Right lobe of liver (tissue), 4 donors: ENCODE results near the gene SEPTIN10.

ENCODE experiments used
- CTCF ChIP-seq, 4 donors: fragments of 200-600 bp in 3 of 4; fragments of 450-650 bp in 1 of 4; IDR thresholded peaks; one replicate each; pipeline versions ENCODE4 v1.5.1 to v1.8.0; 2016 to 2022; ENCODE audit warnings: antibody characterized with exemption in 4 of 4, mild to moderate bottlenecking in 2 of 4
- POLR2A ChIP-seq: fragments of 450-650 bp; IDR thresholded peaks from one replicate; pipeline ENCODE4 v1.6.1; 2017; ENCODE audit warnings: antibody characterized with exemption, mild to moderate bottlenecking
- donor health status: DM: no; HTN: no; CAD: no.
- donor health status: DM: no; HTN: no; CAD: no.
- donor health status: DM: no; HTN: yes; CAD: no.

- peak; percentile 10 to 23 (median 16) for TF ChIP-seq CTCF (IDR thresholded peaks at IDR 0.05)
- TF ChIP-seq POLR2A = no peak
These were observed 2.2 kb downstream of the SEPTIN10 start for GRCh38 chr2:109611467-109612095.
